Urinary bladder (tissue), 4 donors: ENCODE results near the gene TRERF1. TPM values are rescaled to one million over a fixed set of nuclear protein-coding genes. Genes with fewer than 3 reads are reported as not detected.

Experiments used
- DNase-seq: peaks from one replicate; pipeline ENCODE4 v3.0.0-alpha.2; 2015; ENCODE audit errors: extremely low spot score
- H3K27ac ChIP-seq: one replicate; pipeline ENCODE4 v1.5.1; 2013; ENCODE audit warnings: low read depth, mild to moderate bottlenecking, moderate library complexity
- H3K36me3 ChIP-seq: one replicate; pipeline ENCODE4 v1.6.1; 2013; ENCODE audit warnings: mild to moderate bottlenecking, moderate library complexity; ENCODE audit not compliant: insufficient read depth
- H3K4me1 ChIP-seq: one replicate; pipeline ENCODE4 v1.6.1; 2013; ENCODE audit warnings: mild to moderate bottlenecking, moderate library complexity; ENCODE audit not compliant: insufficient read depth
- H3K4me3 ChIP-seq: one replicate; pipeline ENCODE4 v1.5.1; 2013; ENCODE audit warnings: low read depth, low read length
- WGBS: extraction: QIAGEN DNeasy Blood & Tissue Kit; methylation state at CpG from one replicate; pipeline ENCODE4 v1.1.7; 2013; 5-methylcytosine and 5-hydroxymethylcytosine counted together
- polyA plus RNA-seq: library from polyadenylated mRNA; stranded (reverse); fragments of 200-250 nt; gene quantifications from one replicate; pipeline ENCODE4 v1.2.3, GENCODE V29; 2013
- total RNA-seq: library from RNA; depleted of rRNA; stranded (reverse); fragments of >200 nt; gene quantifications from one replicate; pipeline ENCODE4 v1.2.3, GENCODE V29; 2014
- donor health status: healthy with polysubstance abuse.
- donor health status: healthy.

The TRERF1 gene
- total and polyA plus RNA-seq, 2 donors: 7.9 to 12.1 TPM

GRCh38 chr6:42370323-42370985, 81.3 kb downstream of the TRERF1 start:
- 98% methylated on average over 3 of the region's 3 CpGs for WGBS
- no peak for DNase-seq
- Histone ChIP-seq H3K27ac (no peak overlapping the region), H3K36me3 (no peaks in the 10 kb centered on the region), H3K4me3 (no peak overlapping the region), H3K4me1 (no peaks in the 10 kb centered on the region)

- no peaks in the 10 kb centered on the region for H3K4me1 ChIP-seq
- H3K4me3 ChIP-seq: no peak overlapping the region
- WGBS: 90% methylated on average over 2 of the region's 2 CpGs
- no peaks in the 10 kb centered on the region for H3K36me3 ChIP-seq
- H3K27ac ChIP-seq: no peak overlapping the region
- DNase-seq: no peak
Observed at GRCh38 chr6:42369568-42369967, 82.2 kb downstream of the TRERF1 start.

- Histone ChIP-seq H3K36me3 (no peaks in the 10 kb centered on the region), H3K4me1 (no peaks in the 10 kb centered on the region), H3K27ac (peak overlapping the region; percentile 15), H3K4me3 (no peak overlapping the region)
- 65% methylated on average over 7 of the region's 7 CpGs for WGBS
- DNase-seq: no peak
Observed at GRCh38 chr6:42368181-42368580, 83.5 kb downstream of the TRERF1 start.

GRCh38 chr6:42367353-42368011, 84.2 kb downstream of the TRERF1 start:
- no peaks in the 10 kb centered on the region for H3K4me1 ChIP-seq
- no peak for DNase-seq
- H3K36me3 ChIP-seq: no peaks in the 10 kb centered on the region
- 49% methylated on average over 14 of the region's 14 CpGs for WGBS
- peak overlapping the region; percentile 52 for H3K27ac ChIP-seq
- H3K4me3 ChIP-seq: no peak overlapping the region

- no peaks in the 10 kb centered on the region for H3K4me1 ChIP-seq
- no peak for DNase-seq
- 84% methylated on average over 3 of the region's 3 CpGs for WGBS
- H3K36me3 ChIP-seq: no peaks in the 10 kb centered on the region
- H3K4me3 ChIP-seq: no peak overlapping the region
- peak overlapping the region; percentile 55 for H3K27ac ChIP-seq
Observed at GRCh38 chr6:42366999-42367352, 84.8 kb downstream of the TRERF1 start.

- Histone ChIP-seq H3K4me3 (no peak overlapping the region), H3K36me3 (no peaks in the 10 kb centered on the region), H3K4me1 (no peaks in the 10 kb centered on the region), H3K27ac (no peak overlapping the region)
- DNase-seq: no peak
- WGBS: 94% methylated on average over 5 of the region's 5 CpGs
Observed at GRCh38 chr6:42366011-42366705, 85.6 kb downstream of the TRERF1 start.

- Histone ChIP-seq H3K27ac (no peak overlapping the region), H3K4me1 (no peaks in the 10 kb centered on the region), H3K36me3 (no peaks in the 10 kb centered on the region), H3K4me3 (no peak overlapping the region)
- no peak for DNase-seq
- 72% methylated on average over 8 of the region's 8 CpGs for WGBS
Observed at GRCh38 chr6:42365021-42365420, 86.7 kb downstream of the TRERF1 start.

- DNase-seq: no peak
- Histone ChIP-seq H3K4me1 (no peaks in the 10 kb centered on the region), H3K4me3 (no peak overlapping the region), H3K27ac (no peak overlapping the region), H3K36me3 (no peaks in the 10 kb centered on the region)
- 92% methylated on average over 8 of the region's 8 CpGs for WGBS
Observed at GRCh38 chr6:42363926-42364849, 87.5 kb downstream of the TRERF1 start.

- no peaks in the 10 kb centered on the region for H3K4me1 ChIP-seq
- no peaks in the 10 kb centered on the region for H3K36me3 ChIP-seq
- H3K4me3 ChIP-seq: no peak overlapping the region
- H3K27ac ChIP-seq: no peak overlapping the region
- 97% methylated on average over 3 of the region's 3 CpGs for WGBS
- no peak for DNase-seq
Observed at GRCh38 chr6:42361036-42361435, 90.7 kb downstream of the TRERF1 start.

GRCh38 chr6:42359021-42359420, 92.7 kb downstream of the TRERF1 start:
- Histone ChIP-seq H3K27ac (no peak overlapping the region), H3K4me3 (no peak overlapping the region), H3K36me3 (no peaks in the 10 kb centered on the region), H3K4me1 (no peaks in the 10 kb centered on the region)
- no peak for DNase-seq
- WGBS: 92% methylated on average over 5 of the region's 5 CpGs

GRCh38 chr6:42355416-42355815, 96.3 kb downstream of the TRERF1 start:
- no peak overlapping the region for H3K27ac ChIP-seq
- no peak overlapping the region for H3K4me3 ChIP-seq
- DNase-seq: no peak
- H3K4me1 ChIP-seq: no peaks in the 10 kb centered on the region
- WGBS: 32% methylated on average over 3 of the region's 3 CpGs
- no peaks in the 10 kb centered on the region for H3K36me3 ChIP-seq

GRCh38 chr6:42354702-42355101, 97.0 kb downstream of the TRERF1 start:
- Histone ChIP-seq H3K4me3 (no peak overlapping the region), H3K4me1 (no peaks in the 10 kb centered on the region), H3K27ac (no peak overlapping the region), H3K36me3 (no peaks in the 10 kb centered on the region)
- no peak for DNase-seq
- WGBS: 47% methylated on average over 1 of the region's 1 CpG

- Histone ChIP-seq H3K4me3 (no peak overlapping the region), H3K36me3 (no peaks in the 10 kb centered on the region), H3K27ac (no peak overlapping the region), H3K4me1 (peaks cover 3% of the 10 kb centered on the region)
- DNase-seq: no peak
- WGBS: 89% methylated on average over 12 of the region's 12 CpGs
Observed at GRCh38 chr6:42352856-42353564, 98.7 kb downstream of the TRERF1 start.
